Panc1 (cell line): Measurements from ENCODE around the gene KCNJ13.

ENCODE experiments used
- POLR2AphosphoS5 ChIP-seq: IDR thresholded peaks from 2 replicates; pipeline ENCODE4 v1.6.1; 2012; ENCODE audit warnings: mild to moderate bottlenecking, low read depth, low read length, moderate library complexity
- REST ChIP-seq, 2 experiments: IDR thresholded peaks; 2 replicates each; pipeline ENCODE4 v1.6.1; 2011 to 2012; ENCODE audit warnings: low read depth in 2 of 2, control low read depth in 1 of 2, low read length in 1 of 2, mild to moderate bottlenecking in 1 of 2, moderate library complexity in 1 of 2; ENCODE audit not compliant: insufficient read depth in 1 of 2
- SIN3A ChIP-seq: IDR thresholded peaks from 2 replicates; pipeline ENCODE4 v1.6.1; 2012; ENCODE audit warnings: low read depth, mild to moderate bottlenecking, low read length, moderate library complexity, borderline replicate concordance; ENCODE audit not compliant: insufficient read depth
- TCF7L2 ChIP-seq: IDR thresholded peaks from 2 replicates; pipeline ENCODE4 v1.6.1; 2011; ENCODE audit warnings: mild to moderate bottlenecking, low read depth, low read length, inconsistent platforms
- TF ChIP-seq, protein P1 (sequence below): fragments of 450-650 bp; IDR thresholded peaks from 2 replicates; pipeline ENCODE4 v1.5.1; 2017; ENCODE audit warnings: mild to moderate bottlenecking

DNA sequence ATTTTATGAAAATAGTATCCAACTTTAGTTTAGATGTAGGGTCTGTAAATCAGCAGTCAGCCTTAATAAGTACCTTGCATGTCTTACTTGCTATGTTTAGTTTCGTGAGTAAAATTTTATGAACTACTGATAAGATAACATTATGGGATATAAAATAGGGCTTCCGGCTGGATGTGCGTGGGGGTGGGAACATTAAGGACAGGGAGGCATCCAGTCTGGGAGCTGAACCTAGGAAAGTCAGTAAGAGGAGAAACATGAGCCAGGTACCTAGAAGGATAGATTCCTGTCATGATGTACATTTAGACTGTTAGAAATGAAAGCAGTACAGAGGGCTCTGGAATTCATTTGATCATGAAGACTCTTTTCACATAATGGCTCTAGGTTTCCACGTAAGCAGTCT is 12.7 kb upstream of the KCNJ13 start:
- TF ChIP-seq POLR2AphosphoS5 (no peak), REST (IDR thresholded peaks at IDR 0.05; ENCODE audit: insufficient read depth in 1 of 2, low read depth in 2 of 2, low read length in 1 of 2) (no peak), SIN3A (no peak), TCF7L2 (no peak)
- TF ChIP-seq, protein P1, sequence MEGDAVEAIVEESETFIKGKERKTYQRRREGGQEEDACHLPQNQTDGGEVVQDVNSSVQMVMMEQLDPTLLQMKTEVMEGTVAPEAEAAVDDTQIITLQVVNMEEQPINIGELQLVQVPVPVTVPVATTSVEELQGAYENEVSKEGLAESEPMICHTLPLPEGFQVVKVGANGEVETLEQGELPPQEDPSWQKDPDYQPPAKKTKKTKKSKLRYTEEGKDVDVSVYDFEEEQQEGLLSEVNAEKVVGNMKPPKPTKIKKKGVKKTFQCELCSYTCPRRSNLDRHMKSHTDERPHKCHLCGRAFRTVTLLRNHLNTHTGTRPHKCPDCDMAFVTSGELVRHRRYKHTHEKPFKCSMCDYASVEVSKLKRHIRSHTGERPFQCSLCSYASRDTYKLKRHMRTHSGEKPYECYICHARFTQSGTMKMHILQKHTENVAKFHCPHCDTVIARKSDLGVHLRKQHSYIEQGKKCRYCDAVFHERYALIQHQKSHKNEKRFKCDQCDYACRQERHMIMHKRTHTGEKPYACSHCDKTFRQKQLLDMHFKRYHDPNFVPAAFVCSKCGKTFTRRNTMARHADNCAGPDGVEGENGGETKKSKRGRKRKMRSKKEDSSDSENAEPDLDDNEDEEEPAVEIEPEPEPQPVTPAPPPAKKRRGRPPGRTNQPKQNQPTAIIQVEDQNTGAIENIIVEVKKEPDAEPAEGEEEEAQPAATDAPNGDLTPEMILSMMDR: no peak
